Fibroblast of mammary gland (primary cell): ENCODE results near the gene DAAM2.

Experiments
- DNase-seq: peaks from one replicate; pipeline ENCODE4 v3.0.0-alpha.2; 2010; ENCODE audit warnings: low read depth
- H3K4me3 ChIP-seq: 2 replicates; pipeline ENCODE4 v1.5.1; 2011; ENCODE audit warnings: low read depth, mild to moderate bottlenecking, low read length, moderate library complexity; ENCODE audit not compliant: control insufficient read depth
- TF ChIP-seq, protein P1 (sequence below): conservative IDR thresholded peaks from 2 replicates; pipeline ENCODE4 v1.5.1; 2011; ENCODE audit warnings: low read depth, low read length, inconsistent platforms; ENCODE audit not compliant: control insufficient read depth, insufficient read depth

Gene DAAM2

DNA sequence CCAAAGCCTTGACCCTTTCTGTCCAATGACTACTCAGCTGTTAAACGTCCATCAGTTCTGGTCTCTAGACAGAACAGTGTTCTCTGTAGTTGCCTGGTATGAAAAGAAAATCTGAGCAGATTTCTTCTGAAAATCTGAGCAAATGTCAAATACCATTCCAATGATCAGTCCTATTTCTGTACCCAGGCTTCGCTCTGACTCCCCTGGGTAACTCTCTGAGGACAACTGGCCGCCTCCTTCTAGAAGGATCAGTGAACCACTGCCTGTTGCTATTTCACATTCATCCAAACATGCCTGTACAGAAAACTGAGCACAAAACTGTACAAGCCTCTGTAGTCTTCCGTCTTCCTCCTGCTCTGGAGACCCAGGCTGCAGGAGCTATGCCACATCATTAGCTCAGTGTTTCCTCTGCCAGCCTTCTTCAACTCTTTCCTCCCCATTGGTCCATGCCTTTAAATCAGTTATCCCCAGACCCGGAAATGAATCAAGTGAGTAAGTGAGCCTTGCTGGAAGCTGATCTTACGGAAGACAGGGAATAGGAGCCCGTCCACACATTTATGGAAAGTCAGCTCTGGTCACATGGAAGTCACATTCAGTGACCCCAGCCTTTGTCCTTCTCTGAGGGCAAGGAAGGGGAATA is 63.3 kb downstream of the DAAM2 start:
- peak; percentile 40 for DNase-seq
- TF ChIP-seq, protein P1, sequence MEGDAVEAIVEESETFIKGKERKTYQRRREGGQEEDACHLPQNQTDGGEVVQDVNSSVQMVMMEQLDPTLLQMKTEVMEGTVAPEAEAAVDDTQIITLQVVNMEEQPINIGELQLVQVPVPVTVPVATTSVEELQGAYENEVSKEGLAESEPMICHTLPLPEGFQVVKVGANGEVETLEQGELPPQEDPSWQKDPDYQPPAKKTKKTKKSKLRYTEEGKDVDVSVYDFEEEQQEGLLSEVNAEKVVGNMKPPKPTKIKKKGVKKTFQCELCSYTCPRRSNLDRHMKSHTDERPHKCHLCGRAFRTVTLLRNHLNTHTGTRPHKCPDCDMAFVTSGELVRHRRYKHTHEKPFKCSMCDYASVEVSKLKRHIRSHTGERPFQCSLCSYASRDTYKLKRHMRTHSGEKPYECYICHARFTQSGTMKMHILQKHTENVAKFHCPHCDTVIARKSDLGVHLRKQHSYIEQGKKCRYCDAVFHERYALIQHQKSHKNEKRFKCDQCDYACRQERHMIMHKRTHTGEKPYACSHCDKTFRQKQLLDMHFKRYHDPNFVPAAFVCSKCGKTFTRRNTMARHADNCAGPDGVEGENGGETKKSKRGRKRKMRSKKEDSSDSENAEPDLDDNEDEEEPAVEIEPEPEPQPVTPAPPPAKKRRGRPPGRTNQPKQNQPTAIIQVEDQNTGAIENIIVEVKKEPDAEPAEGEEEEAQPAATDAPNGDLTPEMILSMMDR = no peak
- no peak overlapping the region for H3K4me3 ChIP-seq

DNA sequence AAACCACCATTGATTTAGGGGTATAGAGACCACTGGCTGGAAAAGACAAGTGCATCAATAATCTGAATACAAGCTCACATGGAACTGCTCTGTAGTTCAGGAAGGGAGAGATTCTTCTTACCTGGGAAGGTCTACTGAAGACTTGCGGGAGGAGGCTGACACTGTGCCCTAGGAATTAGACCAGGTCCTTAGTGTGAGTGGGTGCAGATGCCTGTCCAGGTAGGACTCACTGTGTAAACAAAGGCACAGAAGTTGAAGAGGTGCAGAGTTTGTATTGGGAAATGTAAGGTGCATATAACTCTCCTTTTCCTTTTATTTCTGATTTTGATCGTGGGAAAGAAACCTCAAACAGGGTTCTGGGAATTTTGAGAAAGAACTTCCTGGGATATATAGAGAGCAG is 66.8 kb downstream of the DAAM2 start:
- no peak overlapping the region for H3K4me3 ChIP-seq
- DNase-seq = no peak
- TF ChIP-seq, protein P1 = no peak

DNA sequence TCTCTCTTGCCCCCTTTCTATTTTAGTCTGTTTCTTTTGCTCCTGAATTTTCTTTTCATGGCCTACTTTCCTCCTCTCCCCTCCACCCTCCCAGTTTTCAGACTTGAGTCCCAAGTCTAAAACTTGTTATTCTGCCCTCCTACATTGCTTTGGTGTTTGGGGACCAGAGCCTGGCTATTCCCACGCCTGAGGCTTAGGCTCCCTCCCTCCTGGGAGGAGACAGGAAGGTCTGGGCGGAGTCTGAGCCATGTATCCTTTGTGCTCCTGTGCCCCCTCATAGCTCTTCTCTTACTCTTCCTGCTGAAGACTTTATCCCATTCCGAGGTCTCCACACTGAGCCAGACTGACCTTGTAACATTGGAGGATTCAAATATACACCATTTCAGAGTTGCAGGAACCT is 69.5 kb downstream of the DAAM2 start:
- TF ChIP-seq, protein P1 = no peak
- no peak for DNase-seq
- no peak overlapping the region for H3K4me3 ChIP-seq

DNA sequence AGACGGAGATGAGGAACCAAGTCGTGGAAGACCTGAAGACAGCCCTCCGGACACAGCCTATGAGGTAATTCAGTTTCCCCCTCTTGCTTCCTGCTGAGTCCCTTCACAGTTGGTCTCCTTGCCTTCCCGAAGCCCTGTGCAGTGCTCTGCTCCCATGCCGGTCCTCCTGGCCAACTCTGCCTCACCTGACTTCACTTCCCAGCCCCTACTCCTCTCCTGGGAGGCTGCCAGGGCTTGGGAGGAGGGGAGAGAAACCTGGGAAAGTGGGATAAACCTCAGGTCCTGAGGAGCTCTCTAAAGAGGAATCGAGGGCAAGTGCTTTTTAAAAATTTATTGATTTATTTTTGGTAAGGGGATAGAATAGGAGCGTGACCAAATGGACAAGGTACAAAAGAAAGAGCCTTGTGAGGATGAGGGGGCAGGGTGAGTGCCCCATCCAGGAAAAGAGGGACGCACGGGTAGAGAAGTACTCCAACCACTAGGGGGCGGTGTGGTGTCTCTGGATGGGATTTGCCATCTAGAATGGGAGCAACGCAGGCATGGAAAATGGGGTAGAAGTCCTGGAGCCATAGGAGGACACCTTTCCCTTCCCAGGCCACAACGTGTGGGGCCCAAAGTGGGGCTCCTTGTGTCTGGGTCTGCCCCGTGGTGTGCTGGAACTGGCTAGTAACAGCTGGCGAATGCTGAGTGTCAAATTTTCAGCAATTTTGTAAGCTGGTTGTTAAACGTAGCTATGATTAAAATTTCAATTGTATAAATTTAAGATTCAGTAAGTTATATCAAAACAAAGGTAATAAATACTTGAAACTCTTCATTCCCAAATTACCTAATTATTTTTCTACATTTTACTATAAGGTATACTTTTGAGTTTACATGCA is 73.1 kb downstream of the DAAM2 start:
- TF ChIP-seq, protein P1 = peak; percentile 84
- no peak overlapping the region for H3K4me3 ChIP-seq
- peak; percentile 65 for DNase-seq

DNA sequence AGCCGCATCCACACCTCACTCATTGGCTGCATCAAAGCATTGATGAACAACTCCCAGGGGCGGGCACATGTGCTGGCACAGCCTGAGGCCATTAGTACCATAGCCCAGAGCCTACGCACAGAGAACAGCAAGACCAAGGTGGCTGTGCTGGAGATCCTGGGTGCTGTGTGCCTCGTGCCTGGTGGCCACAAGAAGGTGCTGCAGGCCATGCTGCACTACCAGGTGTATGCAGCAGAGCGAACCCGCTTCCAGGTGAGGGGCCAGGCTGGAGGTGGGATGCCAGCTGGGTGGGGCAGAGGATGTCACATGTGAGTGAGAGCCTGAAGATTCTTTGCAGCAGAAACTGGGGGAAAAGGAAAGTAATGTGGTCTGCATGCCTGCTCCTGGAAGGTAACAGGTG is 75.4 kb downstream of the DAAM2 start:
- DNase-seq = no peak
- H3K4me3 ChIP-seq = no peak overlapping the region
- TF ChIP-seq, protein P1 = no peak

DNA sequence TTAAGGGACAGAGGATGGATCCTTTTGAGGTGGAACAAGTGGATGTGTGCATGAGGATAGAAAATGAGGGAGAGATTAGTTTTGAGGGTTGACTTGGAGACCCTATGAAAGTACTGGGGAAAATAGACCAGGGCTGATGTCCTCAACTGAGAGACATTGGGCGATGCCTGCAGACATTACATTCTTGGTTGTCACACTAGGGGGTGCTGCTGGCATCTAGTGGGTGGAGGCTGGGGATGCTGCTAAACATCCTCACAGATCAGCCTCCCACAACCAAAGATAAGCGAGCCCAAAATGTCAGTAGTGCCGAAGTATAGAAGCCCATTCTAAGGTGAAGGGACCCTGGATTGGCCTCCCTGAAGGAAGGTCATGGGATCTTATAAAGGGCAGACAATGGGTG is 78.8 kb downstream of the DAAM2 start:
- DNase-seq = no peak
- TF ChIP-seq, protein P1 = peak; percentile 18

More for the DNA sequence above, 78.8 kb downstream of the DAAM2 start:
- no peak overlapping the region for H3K4me3 ChIP-seq
